Gastrocnemius medialis (tissue), 4 donors: ENCODE measurements around the gene ZFHX3. TPM values are rescaled to one million over a fixed set of nuclear protein-coding genes. Genes with fewer than 3 reads are reported as not detected.

Source experiments
- ATAC-seq, 2 donors: fragments of 150-250 bp; one replicate each; pipeline ENCODE4 v1.9.1; 2016
- DNase-seq, 2 donors: peaks; one replicate each; pipeline ENCODE4 v3.0.0-alpha.2; 2019
- H3K27ac ChIP-seq, 4 donors: fragments of 200-600 bp; sonication (generic); 1 replicate in 1 of 4; 2 replicates in 3 of 4; pipeline ENCODE4 v1.5.1; 2016 to 2018; ENCODE audit warnings: mild to moderate bottlenecking in 2 of 4, moderate library complexity in 1 of 4
- H3K27me3 ChIP-seq, 3 donors: fragments of 200-600 bp; sonication (generic) in 2 of 3; 1 replicate in 1 of 3; 2 replicates in 2 of 3; pipeline versions ENCODE4 v1.5.1 to v1.6.0; 2016 to 2019; ENCODE audit warnings: mild to moderate bottlenecking in 1 of 3, moderate library complexity in 1 of 3
- H3K36me3 ChIP-seq, 2 donors: fragments of 200-600 bp; sonication (generic) in 1 of 2; one replicate each; pipeline ENCODE4 v1.5.1; 2017 to 2018
- H3K4me1 ChIP-seq, 2 donors: fragments of 200-600 bp; sonication (generic) in 1 of 2; one replicate each; pipeline ENCODE4 v1.5.1; 2016 to 2017; ENCODE audit warnings: mild to moderate bottlenecking in 2 of 2
- H3K4me3 ChIP-seq, 4 donors: fragments of 200-600 bp; sonication (generic) in 3 of 4; 1 replicate in 1 of 4; 2 replicates in 3 of 4; pipeline ENCODE4 v1.5.1; 2016 to 2019; ENCODE audit warnings: mild to moderate bottlenecking in 2 of 4
- H3K9me3 ChIP-seq, 3 donors: fragments of 200-600 bp; sonication (generic) in 2 of 3; 1 replicate in 1 of 3; 2 replicates in 2 of 3; pipeline ENCODE4 v1.5.1; 2016 to 2019
- POLR2A ChIP-seq, 2 donors: fragments of 450-650 bp; IDR thresholded peaks; one replicate each; pipeline ENCODE4 v1.6.1; 2017; ENCODE audit warnings: antibody characterized with exemption in 2 of 2, mild to moderate bottlenecking in 2 of 2, moderate library complexity in 2 of 2
- in situ Hi-C, 4 donors: fragments of 200-750 bp; cut with MboI; loops; one replicate each; pipeline versions ENCODE4 v1.15.0 to v1.8.0; 2017; ENCODE audit warnings: low sequenced_read_pairs in 4 of 4
- intact Hi-C: fragments of 100-400 bp; cut with DNase I; formaldehyde crosslinking; loops from one replicate; pipeline ENCODE4 v1.15.1; 2023; ENCODE audit warnings: low total_unique reads
- total RNA-seq, 4 donors: library from RNA; depleted of rRNA; stranded (reverse); fragments of >200 nt; gene quantifications; one replicate each; pipeline versions ENCODE4 v1.1.0 to v1.2.3, GENCODE V29; 2016
- TF ChIP-seq, protein P1 (sequence below), 5 experiments: fragments of 450-650 bp in 3 of 5; fragments of 200-600 bp in 2 of 5; sonication (generic) in 2 of 5; IDR thresholded peaks in 4 of 5; conservative IDR thresholded peaks in 1 of 5; 1 replicate in 4 of 5; 2 replicates in 1 of 5; pipeline ENCODE4 v1.5.1; 2016 to 2019; ENCODE audit warnings: antibody characterized with exemption in 5 of 5, mild to moderate bottlenecking in 3 of 5, moderate library complexity in 3 of 5

ZFHX3 gene
- total RNA-seq, 4 donors from 2014 or later: 14.0 to 28.5 (median 27.3) TPM

DNA sequence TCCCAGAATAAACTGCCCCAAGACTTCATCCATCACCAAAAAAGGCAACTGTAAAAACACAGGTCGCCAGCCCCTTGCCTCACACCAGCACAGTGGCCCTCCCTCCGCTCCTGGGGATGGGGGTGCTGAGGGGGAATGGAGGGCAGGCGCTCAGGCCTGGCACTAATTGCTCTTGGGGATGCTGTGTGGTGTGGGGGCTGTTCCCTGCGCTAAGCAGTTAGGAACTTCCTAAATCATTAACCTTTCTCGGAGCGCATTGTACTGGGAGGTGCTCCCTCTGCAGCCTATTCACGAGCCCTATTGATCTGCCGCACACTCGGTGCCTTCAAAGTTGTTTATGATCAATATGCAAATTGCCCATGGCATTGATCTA is 199.9 kb downstream of the ZFHX3 start:
- Histone ChIP-seq H3K9me3 (no peaks in the 10 kb centered on the region), H3K36me3 (no peaks in the 10 kb centered on the region), H3K4me3 (no peak overlapping the region), H3K27ac (peak overlapping the region; percentile 52 to 77 (median 66)), H3K4me1 (peaks cover 61 to 63% of the 10 kb centered on the region in 2 donors), H3K27me3 (no peaks in the 10 kb centered on the region)
- ATAC-seq (no peak), DNase-seq (no peak)
- in situ Hi-C loops: loop anchor here in 2 of 4 donors (25.0 kb wide), 1 partner anchor 214 kb away; no protein-coding TSS in a partner anchor
- TF ChIP-seq, protein P1, sequence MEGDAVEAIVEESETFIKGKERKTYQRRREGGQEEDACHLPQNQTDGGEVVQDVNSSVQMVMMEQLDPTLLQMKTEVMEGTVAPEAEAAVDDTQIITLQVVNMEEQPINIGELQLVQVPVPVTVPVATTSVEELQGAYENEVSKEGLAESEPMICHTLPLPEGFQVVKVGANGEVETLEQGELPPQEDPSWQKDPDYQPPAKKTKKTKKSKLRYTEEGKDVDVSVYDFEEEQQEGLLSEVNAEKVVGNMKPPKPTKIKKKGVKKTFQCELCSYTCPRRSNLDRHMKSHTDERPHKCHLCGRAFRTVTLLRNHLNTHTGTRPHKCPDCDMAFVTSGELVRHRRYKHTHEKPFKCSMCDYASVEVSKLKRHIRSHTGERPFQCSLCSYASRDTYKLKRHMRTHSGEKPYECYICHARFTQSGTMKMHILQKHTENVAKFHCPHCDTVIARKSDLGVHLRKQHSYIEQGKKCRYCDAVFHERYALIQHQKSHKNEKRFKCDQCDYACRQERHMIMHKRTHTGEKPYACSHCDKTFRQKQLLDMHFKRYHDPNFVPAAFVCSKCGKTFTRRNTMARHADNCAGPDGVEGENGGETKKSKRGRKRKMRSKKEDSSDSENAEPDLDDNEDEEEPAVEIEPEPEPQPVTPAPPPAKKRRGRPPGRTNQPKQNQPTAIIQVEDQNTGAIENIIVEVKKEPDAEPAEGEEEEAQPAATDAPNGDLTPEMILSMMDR (IDR thresholded peaks at IDR 0.05 in 4 of 5, conservative IDR thresholded peaks at IDR 0.05 in 1 of 5): no peak
- TF ChIP-seq POLR2A (IDR thresholded peaks at IDR 0.05): no peak
- intact Hi-C loops: no loop called here

DNA sequence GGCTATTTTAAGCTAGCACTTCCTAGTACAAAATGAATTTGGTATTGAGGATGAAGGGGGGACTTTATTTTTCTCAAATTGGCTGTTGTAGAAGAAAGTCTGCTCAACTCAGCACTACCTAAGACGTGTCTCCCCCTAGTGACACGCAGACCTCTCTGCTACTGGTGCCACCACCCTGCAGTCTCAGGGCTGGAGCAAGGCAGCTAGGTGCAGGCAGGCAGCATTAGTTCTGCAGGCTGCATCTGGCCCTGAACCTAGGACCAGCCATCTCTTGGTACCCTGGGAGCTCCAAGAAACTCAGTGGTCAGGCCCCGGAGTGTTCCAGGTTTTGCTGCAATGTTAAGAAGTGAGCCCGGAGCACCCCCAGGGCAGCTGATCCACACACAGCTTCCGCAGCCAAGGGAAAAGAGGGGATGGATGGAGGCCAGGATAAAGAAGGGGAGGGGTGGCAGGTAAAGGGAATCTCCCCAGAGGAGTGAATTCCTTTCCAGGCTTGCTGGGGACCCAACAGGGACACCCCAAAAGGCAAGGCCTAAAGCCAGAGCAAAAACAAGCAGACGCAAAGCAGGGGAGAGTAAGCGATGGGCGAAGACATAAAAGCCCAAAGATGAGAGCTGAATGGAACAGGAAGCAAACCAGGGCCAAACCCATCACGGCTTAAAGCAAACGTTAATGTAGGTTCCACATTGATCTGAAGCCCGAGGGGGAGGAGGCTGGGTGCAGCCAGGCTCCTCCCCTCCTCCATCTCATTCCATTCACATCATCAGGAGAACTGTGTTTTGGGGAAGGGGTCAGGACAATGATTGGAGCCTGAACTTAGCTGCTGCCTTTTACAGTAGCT is 200.5 kb downstream of the ZFHX3 start:
- DNase-seq (no peak), ATAC-seq (peak in 1 of 2 donors; percentile 17)
- H3K4me1 ChIP-seq: peaks cover 56 to 63% of the 10 kb centered on the region in 2 donors
- no peak for TF ChIP-seq POLR2A (IDR thresholded peaks at IDR 0.05)
- TF ChIP-seq, protein P1 (IDR thresholded peaks at IDR 0.05 in 4 of 5, conservative IDR thresholded peaks at IDR 0.05 in 1 of 5): no peak
- no peaks in the 10 kb centered on the region for H3K27me3 ChIP-seq
- peak overlapping the region; percentile 52 to 77 (median 66) for H3K27ac ChIP-seq
- in situ Hi-C loops (loop anchor here in 2 of 4 donors (25.0 kb wide), 1 partner anchor 215 kb away; no protein-coding TSS in a partner anchor), intact Hi-C loops (no loop called here)
- no peak overlapping the region for H3K4me3 ChIP-seq
- H3K36me3 ChIP-seq: no peaks in the 10 kb centered on the region
- H3K9me3 ChIP-seq: no peaks in the 10 kb centered on the region

DNA sequence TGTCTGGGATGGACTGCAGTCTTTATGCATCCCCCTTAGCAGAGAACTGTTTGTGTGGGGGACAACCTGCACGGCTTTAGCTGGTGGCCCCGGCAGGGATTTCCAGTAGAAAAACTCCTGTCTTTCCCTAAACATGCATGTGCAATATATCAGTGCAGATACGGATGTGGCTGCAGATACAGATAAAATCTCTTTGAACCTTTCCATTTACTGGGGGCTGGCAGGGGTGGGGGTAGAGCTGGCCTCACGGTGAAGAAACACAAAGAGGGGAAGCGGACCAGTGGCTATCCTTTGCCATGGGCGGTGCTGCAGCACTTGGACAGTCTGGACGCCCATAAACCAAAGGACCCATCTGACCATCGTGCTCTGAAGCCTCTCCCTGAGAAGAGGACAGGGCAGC is 201.3 kb downstream of the ZFHX3 start:
- H3K4me1 ChIP-seq: peaks cover 59 to 63% of the 10 kb centered on the region in 2 donors
- TF ChIP-seq, protein P1 (IDR thresholded peaks at IDR 0.05 in 4 of 5, conservative IDR thresholded peaks at IDR 0.05 in 1 of 5): no peak
- no peak for TF ChIP-seq POLR2A (IDR thresholded peaks at IDR 0.05)
- H3K27ac ChIP-seq: peak overlapping the region in 1 of 4 donors; percentile 27
- H3K36me3 ChIP-seq: no peaks in the 10 kb centered on the region
- H3K4me3 ChIP-seq: no peak overlapping the region
- H3K9me3 ChIP-seq: no peaks in the 10 kb centered on the region
- intact Hi-C loops: no loop called here
- ATAC-seq (no peak), DNase-seq (no peak)
- no peaks in the 10 kb centered on the region for H3K27me3 ChIP-seq
- in situ Hi-C loops: loop anchor here in 2 of 4 donors (25.0 kb wide), 1 partner anchor 216 kb away; no protein-coding TSS in a partner anchor

DNA sequence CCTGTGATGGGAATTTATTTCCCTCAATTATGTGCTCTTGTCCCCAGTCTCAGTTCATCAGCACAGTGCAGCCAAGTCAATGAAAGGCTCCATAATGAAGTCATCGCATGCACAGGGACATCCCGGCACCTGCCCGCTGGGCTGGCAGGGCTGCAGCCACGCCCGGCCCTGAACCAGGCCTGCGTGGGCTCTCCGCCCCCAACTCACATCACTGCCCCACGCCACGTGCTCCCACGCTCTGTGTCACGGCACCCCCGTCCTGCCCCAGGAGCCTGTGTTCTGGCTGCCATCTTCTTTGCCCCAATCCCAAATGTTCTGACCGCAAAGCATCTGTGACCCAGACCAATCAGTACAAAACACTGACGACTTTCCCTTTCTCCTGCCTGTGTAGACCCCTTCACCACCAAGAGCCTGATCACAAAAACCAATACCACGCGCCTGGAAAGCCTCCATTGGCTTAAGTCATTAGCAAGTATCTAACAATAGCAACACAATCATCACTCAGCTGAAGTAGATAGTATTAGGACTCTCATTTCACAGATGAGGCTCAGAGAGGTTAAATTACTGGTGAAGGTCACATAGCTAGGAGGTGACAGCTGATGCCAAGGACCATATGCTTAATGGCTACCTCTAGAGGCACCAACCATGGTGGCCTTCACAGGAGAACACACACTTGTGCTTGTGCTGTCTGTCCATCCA is 202.5 kb downstream of the ZFHX3 start:
- Histone ChIP-seq H3K4me3 (no peak overlapping the region), H3K27ac (peak overlapping the region in 2 of 4 donors; percentile 2 to 27), H3K27me3 (no peaks in the 10 kb centered on the region), H3K9me3 (no peaks in the 10 kb centered on the region), H3K36me3 (no peaks in the 10 kb centered on the region), H3K4me1 (peaks cover 64 to 65% of the 10 kb centered on the region in 2 donors)
- TF ChIP-seq POLR2A (IDR thresholded peaks at IDR 0.05): no peak
- TF ChIP-seq, protein P1 (IDR thresholded peaks at IDR 0.05 in 4 of 5, conservative IDR thresholded peaks at IDR 0.05 in 1 of 5): no peak
- intact Hi-C loops (no loop called here), in situ Hi-C loops (loop anchor here in 2 of 4 donors (25.0 kb wide), 1 partner anchor 217 kb away; no protein-coding TSS in a partner anchor)
- DNase-seq (no peak), ATAC-seq (peak in 1 of 2 donors; percentile 9)
